Small intestine (tissue), 7 donors: ENCODE measurements around the gene CYCS. TPM values are rescaled to one million over a fixed set of nuclear protein-coding genes. Genes with fewer than 3 reads are reported as not detected.

ENCODE experiments used
- DNase-seq, 2 donors: peaks; one replicate each; pipeline versions ENCODE4 v3.0.0 to v3.0.0-alpha.2; 2013
- FAIRE-seq: peaks from 2 replicates; lab custom pipeline; 2012; peaks lifted over from hg19 to GRCh38; lab: Jason Lieb, UNC
- H3K27ac ChIP-seq, 3 donors: one replicate each; pipeline ENCODE4 v1.5.1; 2013; ENCODE audit warnings: low read length in 2 of 3, mild to moderate bottlenecking in 2 of 3, control low read depth in 1 of 3, inconsistent platforms in 1 of 3, low read depth in 1 of 3, moderate library complexity in 1 of 3
- H3K27me3 ChIP-seq, 3 donors: one replicate each; pipeline ENCODE4 v1.6.1; 2013; ENCODE audit warnings: low read length in 3 of 3, inconsistent platforms in 1 of 3; ENCODE audit not compliant: control insufficient read depth in 3 of 3, insufficient read depth in 3 of 3
- H3K36me3 ChIP-seq, 3 donors: one replicate each; pipeline ENCODE4 v1.6.1; 2013; ENCODE audit warnings: low read length in 3 of 3, inconsistent platforms in 1 of 3, low read depth in 1 of 3, mild to moderate bottlenecking in 1 of 3, moderate library complexity in 1 of 3; ENCODE audit not compliant: control insufficient read depth in 3 of 3, insufficient read depth in 2 of 3
- H3K4me1 ChIP-seq, 3 donors: one replicate each; pipeline ENCODE4 v1.6.1; 2013; ENCODE audit warnings: low read length in 2 of 3, inconsistent platforms in 1 of 3, low read depth in 1 of 3, mild to moderate bottlenecking in 1 of 3, moderate library complexity in 1 of 3; ENCODE audit not compliant: control insufficient read depth in 3 of 3, insufficient read depth in 2 of 3
- H3K4me3 ChIP-seq, 3 donors: one replicate each; pipeline ENCODE4 v1.5.1; 2013; ENCODE audit warnings: low read length in 3 of 3, control low read depth in 1 of 3, inconsistent platforms in 1 of 3, low read depth in 1 of 3, mild to moderate bottlenecking in 1 of 3, moderate library complexity in 1 of 3
- H3K9me3 ChIP-seq, 2 donors: one replicate each; pipeline ENCODE4 v1.6.1; 2013; ENCODE audit warnings: low read depth in 1 of 2, low read length in 1 of 2; ENCODE audit not compliant: control insufficient read depth in 2 of 2, insufficient read depth in 1 of 2
- WGBS, 3 donors: extraction: QIAGEN DNeasy Blood & Tissue Kit; methylation state at CpG; one replicate each; pipeline ENCODE4 v1.1.7; 2013; 5-methylcytosine and 5-hydroxymethylcytosine counted together
- polyA plus RNA-seq, 4 donors: library from polyadenylated mRNA; stranded (reverse) in 3 of 4; unstranded in 1 of 4; fragments of 200-250 nt in 3 of 4; fragments of 120-200 nt in 1 of 4; gene quantifications; one replicate each; pipeline versions ENCODE4 v1.2.1 to v1.2.3, GENCODE V29; 2013
- donor health status: healthy with polysubstance abuse.
- donor health status: control.
- donor health status: control.
- donor health status: Bipolar disorder and iron deficiency.
- donor health status: healthy.

CYCS gene
- polyA plus RNA-seq, 4 donors: 73.0 to 181 (median 152) TPM

GRCh38 chr7:25075459-25075858, 49.6 kb downstream of the CYCS start:
- Histone ChIP-seq H3K27ac (no peak overlapping the region), H3K4me3 (no peak overlapping the region), H3K27me3 (peaks cover 0 to 2% (median 0%) of the 10 kb centered on the region in 3 donors), H3K36me3 (no peaks in the 10 kb centered on the region), H3K4me1 (no peaks in the 10 kb centered on the region), H3K9me3 (no peaks in the 10 kb centered on the region)
- 64 to 78% (median 73%) methylated on average over 8 of the region's 8 CpGs for WGBS, 3 donors
- DNase-seq (no peak), FAIRE-seq (no peak)

- Histone ChIP-seq H3K9me3 (no peaks in the 10 kb centered on the region), H3K27me3 (peaks cover 0 to 2% (median 0%) of the 10 kb centered on the region in 3 donors), H3K36me3 (no peaks in the 10 kb centered on the region), H3K4me3 (no peak overlapping the region), H3K27ac (no peak overlapping the region), H3K4me1 (peaks cover 0 to 2% (median 0%) of the 10 kb centered on the region in 3 donors)
- WGBS, 3 donors: 31 to 45% (median 37%) methylated on average over 2 of the region's 2 CpGs
- no peak for DNase-seq
- no peak for FAIRE-seq
These were observed 51.6 kb downstream of the CYCS start for GRCh38 chr7:25073451-25073850.

Other genes with a start within 250 kb of the CYCS start
- 10 to 100 TPM in 2 of 4 donors, 1 to 10 TPM in 2; 5.0 to 25.3 (median 14.7) TPM for gene OSBPL3, start 145.1 kb downstream of the CYCS start, polyA plus RNA-seq
- gene NPVF, start 103.2 kb upstream of the CYCS start, polyA plus RNA-seq: not detected